ENCODE results near the gene HBP1.
A peak's percentile ranks its signal among the peaks of the same experiment; 100 is the strongest.

The HBP1 gene

DNA sequence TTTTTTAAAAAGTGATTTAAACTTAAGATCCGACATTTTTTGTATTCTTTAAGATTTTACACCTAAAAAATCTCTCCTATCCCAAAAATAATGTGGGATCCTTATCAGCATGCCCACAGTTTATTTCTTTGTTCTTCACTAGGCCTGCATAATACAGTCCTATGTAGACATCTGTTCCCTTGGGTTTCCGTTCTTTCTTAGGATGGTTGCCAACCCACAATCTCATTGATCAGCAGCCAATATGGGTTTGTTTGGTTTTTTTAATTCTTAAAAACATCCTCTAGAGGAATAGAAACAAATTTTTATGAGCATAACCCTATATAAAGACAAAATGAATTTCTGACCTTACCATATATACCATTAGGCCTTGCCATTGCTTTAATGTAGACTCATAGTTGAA, 8.4 kb upstream of the HBP1 start:
- Histone ChIP-seq H3K4me3 (ENCODE audit: low read depth in 1 of 2, low read length in 2 of 2) (no peak overlapping the region), H3K36me3 (ENCODE audit: insufficient read depth, low read length) (no peaks in the 10 kb centered on the region), H3K9ac (ENCODE audit: low read length) (no peak overlapping the region), H3K4me1 (ENCODE audit: insufficient read depth, low read length) (no peaks in the 10 kb centered on the region), H3K9me3 (ENCODE audit: low read length) (no peaks in the 10 kb centered on the region), H3K27ac (ENCODE audit: low read depth, low read length) (no peak overlapping the region), H3K27me3 (ENCODE audit: control insufficient read depth in 1 of 2, insufficient read depth in 2 of 2, low read length in 2 of 2) (no peaks in the 10 kb centered on the region)

DNA sequence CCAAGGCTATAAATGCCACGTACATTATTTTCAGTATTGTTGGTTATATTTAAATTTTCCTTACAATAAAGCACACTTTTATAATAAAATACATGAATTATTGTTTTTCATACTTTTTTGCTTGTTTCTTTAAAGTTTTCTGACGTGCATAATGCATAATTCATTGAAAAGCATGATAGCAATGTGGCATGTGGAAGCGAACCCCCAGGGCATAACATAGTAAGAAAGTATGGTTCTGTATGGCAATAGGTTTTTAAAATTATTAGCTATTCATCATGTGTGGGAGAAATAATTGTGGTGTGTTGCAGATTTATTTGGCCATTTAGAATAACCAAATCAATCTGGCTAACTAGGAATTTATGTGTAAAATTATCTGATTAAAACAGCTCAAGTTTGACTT, 7.4 kb upstream of the HBP1 start:
- no peak overlapping the region for H3K9ac ChIP-seq (ENCODE audit: low read length)

DNA sequence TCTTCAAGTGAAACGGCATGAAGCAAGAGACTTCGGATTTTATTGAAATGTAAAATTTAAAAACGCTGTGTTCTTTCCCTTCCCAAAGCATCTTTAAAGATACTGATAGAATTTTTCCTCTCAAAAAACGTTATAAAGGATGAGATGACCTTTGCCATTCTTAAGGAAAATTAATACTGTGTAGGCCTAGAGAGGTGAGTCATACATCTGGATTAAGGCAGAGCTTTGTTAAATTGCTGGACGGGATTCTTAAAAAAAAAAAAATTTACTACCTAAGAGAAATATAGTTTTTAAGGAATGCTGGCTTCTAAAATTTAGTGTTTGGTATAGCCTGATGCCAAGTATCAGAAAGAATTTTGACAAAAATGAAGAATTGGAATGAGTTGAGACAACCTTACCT, 6.3 kb upstream of the HBP1 start:
- no peak overlapping the region for H3K4me3 ChIP-seq (ENCODE audit: low read depth in 1 of 2, low read length in 2 of 2)
- no peaks in the 10 kb centered on the region for H3K4me1 ChIP-seq (ENCODE audit: insufficient read depth, low read length)
- H3K9ac ChIP-seq (ENCODE audit: low read length), result no peak overlapping the region
- no peaks in the 10 kb centered on the region for H3K9me3 ChIP-seq (ENCODE audit: low read length)
- no peaks in the 10 kb centered on the region for H3K36me3 ChIP-seq (ENCODE audit: insufficient read depth, low read length)
- no peaks in the 10 kb centered on the region for H3K27me3 ChIP-seq (ENCODE audit: control insufficient read depth in 1 of 2, insufficient read depth in 2 of 2, low read length in 2 of 2)
- no peak overlapping the region for H3K27ac ChIP-seq (ENCODE audit: low read depth, low read length)

More for the DNA sequence above, 7.4 kb upstream of the HBP1 start:
- H3K27ac ChIP-seq (ENCODE audit: low read depth, low read length), result no peak overlapping the region
- H3K27me3 ChIP-seq (ENCODE audit: control insufficient read depth in 1 of 2, insufficient read depth in 2 of 2, low read length in 2 of 2), result no peaks in the 10 kb centered on the region
- no peaks in the 10 kb centered on the region for H3K36me3 ChIP-seq (ENCODE audit: insufficient read depth, low read length)
- no peak overlapping the region for H3K4me3 ChIP-seq (ENCODE audit: low read depth in 1 of 2, low read length in 2 of 2)
- H3K4me1 ChIP-seq (ENCODE audit: insufficient read depth, low read length), result no peaks in the 10 kb centered on the region
- no peaks in the 10 kb centered on the region for H3K9me3 ChIP-seq (ENCODE audit: low read length)

DNA sequence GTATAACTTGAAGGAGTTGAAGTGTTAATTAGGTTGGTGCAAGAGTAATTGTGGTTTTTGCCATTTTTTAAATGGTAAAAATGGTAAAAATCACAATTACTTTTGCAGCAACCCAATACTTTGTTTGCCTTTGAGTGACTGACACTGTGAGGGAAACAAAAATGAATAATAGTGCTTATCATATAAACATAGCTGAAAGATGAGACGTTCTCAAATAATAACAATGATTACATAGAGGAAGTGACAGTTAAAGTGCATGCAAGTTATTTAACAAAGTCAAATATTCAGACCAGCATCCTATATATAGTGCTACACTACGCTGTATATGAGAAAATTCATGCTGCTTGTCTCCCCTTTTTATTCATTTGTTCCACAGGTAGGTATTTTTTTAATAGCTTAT, 4.7 kb upstream of the HBP1 start:
- H3K36me3 ChIP-seq (ENCODE audit: insufficient read depth, low read length), result no peaks in the 10 kb centered on the region
- no peak overlapping the region for H3K27ac ChIP-seq (ENCODE audit: low read depth, low read length)
- no peak overlapping the region for H3K4me3 ChIP-seq (ENCODE audit: low read depth in 1 of 2, low read length in 2 of 2)
- no peaks in the 10 kb centered on the region for H3K4me1 ChIP-seq (ENCODE audit: insufficient read depth, low read length)
- H3K9ac ChIP-seq (ENCODE audit: low read length), result no peak overlapping the region
- no peaks in the 10 kb centered on the region for H3K9me3 ChIP-seq (ENCODE audit: low read length)
- H3K27me3 ChIP-seq (ENCODE audit: control insufficient read depth in 1 of 2, insufficient read depth in 2 of 2, low read length in 2 of 2), result no peaks in the 10 kb centered on the region

DNA sequence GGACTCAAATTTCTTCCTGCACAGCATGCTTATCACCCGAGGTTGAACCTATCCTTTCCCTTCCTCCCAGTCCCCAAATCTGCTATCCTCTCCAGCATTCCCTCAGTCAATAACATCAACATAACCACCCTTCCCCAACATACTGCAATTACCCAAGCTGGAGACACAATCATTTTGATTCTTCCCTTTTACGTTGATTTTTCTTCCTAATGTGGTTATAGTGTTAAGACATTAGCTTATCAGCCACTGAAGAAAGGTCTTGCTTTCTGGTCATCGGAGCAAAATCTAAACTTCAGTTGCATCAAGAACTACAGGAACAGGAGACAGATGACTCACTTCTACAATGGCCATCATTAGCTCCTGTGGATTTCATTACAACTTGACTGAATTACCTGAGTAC, 3.5 kb upstream of the HBP1 start:
- H3K4me3 ChIP-seq (ENCODE audit: low read depth in 1 of 2, low read length in 2 of 2), result no peak overlapping the region
- H3K36me3 ChIP-seq (ENCODE audit: insufficient read depth, low read length), result no peaks in the 10 kb centered on the region
- no peaks in the 10 kb centered on the region for H3K27me3 ChIP-seq (ENCODE audit: control insufficient read depth in 1 of 2, insufficient read depth in 2 of 2, low read length in 2 of 2)
- no peaks in the 10 kb centered on the region for H3K9me3 ChIP-seq (ENCODE audit: low read length)
- no peaks in the 10 kb centered on the region for H3K4me1 ChIP-seq (ENCODE audit: insufficient read depth, low read length)
- no peak overlapping the region for H3K9ac ChIP-seq (ENCODE audit: low read length)
- H3K27ac ChIP-seq (ENCODE audit: low read depth, low read length), result no peak overlapping the region

DNA sequence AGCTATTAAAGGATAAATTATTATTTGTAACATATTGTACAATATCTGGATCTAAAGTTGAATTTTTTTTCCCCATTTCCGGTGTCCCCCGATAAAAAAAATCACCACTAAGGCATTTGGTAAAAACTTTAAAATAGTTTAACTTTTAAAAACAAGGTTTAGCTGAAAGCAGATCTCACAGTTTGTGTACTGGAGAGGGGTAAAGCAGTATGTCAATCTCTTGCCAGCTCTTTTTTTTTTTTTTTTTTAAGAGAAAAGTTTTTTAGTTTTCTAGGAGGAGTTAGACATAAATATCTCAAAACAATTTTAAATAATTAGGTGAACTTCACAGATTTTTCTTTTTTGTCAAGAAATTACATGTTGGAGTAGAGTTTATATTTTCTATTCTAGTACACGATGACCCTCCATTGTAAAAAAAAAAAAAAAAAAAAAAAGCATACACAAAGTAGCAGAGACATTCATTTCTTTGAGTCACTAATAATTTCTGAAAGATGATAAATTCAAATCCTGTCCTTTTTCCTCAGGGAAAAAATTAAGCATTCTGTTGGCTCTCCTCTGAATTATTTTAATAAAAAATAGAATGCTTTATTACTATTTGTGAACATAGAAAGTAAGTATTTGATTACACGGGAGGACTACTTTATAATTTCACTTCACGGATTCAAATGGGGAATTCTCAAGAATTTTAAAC, 1.9 kb upstream of the HBP1 start:
- Histone ChIP-seq H3K9me3 (ENCODE audit: low read length) (no peaks in the 10 kb centered on the region), H3K9ac (ENCODE audit: low read length) (peak overlapping the region; percentile 62), H3K36me3 (ENCODE audit: insufficient read depth, low read length) (no peaks in the 10 kb centered on the region), H3K27ac (ENCODE audit: low read depth, low read length) (peak overlapping the region; percentile 98), H3K27me3 (ENCODE audit: control insufficient read depth in 1 of 2, insufficient read depth in 2 of 2, low read length in 2 of 2) (no peaks in the 10 kb centered on the region), H3K4me3 (ENCODE audit: low read depth in 1 of 2, low read length in 2 of 2) (peak overlapping the region; percentile 58 to 75), H3K4me1 (ENCODE audit: insufficient read depth, low read length) (no peaks in the 10 kb centered on the region)

DNA sequence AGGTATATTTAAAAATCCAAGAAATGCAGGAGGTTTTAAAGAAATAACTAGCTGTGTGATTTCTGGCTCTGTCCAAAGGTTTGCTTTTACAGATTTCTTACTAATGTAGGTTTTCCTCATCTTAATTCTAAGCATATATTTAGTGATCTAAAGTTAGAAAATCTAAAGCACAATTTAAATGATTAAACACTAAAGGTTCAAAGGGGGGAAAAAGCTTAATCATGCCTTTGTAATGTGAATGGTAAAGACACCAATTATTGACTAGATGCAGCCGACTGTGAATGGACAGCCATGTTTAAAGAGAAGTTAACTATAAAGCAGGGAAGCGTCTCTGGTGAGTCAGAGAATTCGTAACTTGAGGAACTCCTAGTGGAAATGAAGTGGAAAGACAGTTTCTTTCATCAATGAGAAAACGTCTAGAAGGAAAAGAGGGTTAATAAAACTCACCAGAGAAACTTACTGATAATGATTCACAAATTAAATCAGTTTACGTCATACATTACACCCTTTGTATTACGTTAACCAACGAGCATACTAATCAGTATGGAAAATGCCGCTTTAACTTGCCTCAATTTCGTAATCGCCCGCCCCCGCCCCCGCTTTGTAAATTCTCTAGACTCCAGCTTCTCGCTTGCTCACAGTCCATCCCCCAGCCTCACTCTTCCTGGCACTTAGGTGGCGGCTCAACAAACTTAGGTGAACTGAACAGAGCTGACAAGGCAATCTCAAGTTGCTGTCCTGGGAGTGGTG, 1.1 kb upstream of the HBP1 start:
- no peaks in the 10 kb centered on the region for H3K36me3 ChIP-seq (ENCODE audit: insufficient read depth, low read length)
- H3K4me1 ChIP-seq (ENCODE audit: insufficient read depth, low read length), result peaks cover 5% of the 10 kb centered on the region
- peak overlapping the region; percentile 62 for H3K9ac ChIP-seq (ENCODE audit: low read length)
- no peaks in the 10 kb centered on the region for H3K27me3 ChIP-seq (ENCODE audit: control insufficient read depth in 1 of 2, insufficient read depth in 2 of 2, low read length in 2 of 2)
- peak overlapping the region; percentile 58 to 75 for H3K4me3 ChIP-seq (ENCODE audit: low read depth in 1 of 2, low read length in 2 of 2)
- H3K9me3 ChIP-seq (ENCODE audit: low read length), result no peaks in the 10 kb centered on the region
- H3K27ac ChIP-seq (ENCODE audit: low read depth, low read length), result peak overlapping the region; percentile 98

DNA sequence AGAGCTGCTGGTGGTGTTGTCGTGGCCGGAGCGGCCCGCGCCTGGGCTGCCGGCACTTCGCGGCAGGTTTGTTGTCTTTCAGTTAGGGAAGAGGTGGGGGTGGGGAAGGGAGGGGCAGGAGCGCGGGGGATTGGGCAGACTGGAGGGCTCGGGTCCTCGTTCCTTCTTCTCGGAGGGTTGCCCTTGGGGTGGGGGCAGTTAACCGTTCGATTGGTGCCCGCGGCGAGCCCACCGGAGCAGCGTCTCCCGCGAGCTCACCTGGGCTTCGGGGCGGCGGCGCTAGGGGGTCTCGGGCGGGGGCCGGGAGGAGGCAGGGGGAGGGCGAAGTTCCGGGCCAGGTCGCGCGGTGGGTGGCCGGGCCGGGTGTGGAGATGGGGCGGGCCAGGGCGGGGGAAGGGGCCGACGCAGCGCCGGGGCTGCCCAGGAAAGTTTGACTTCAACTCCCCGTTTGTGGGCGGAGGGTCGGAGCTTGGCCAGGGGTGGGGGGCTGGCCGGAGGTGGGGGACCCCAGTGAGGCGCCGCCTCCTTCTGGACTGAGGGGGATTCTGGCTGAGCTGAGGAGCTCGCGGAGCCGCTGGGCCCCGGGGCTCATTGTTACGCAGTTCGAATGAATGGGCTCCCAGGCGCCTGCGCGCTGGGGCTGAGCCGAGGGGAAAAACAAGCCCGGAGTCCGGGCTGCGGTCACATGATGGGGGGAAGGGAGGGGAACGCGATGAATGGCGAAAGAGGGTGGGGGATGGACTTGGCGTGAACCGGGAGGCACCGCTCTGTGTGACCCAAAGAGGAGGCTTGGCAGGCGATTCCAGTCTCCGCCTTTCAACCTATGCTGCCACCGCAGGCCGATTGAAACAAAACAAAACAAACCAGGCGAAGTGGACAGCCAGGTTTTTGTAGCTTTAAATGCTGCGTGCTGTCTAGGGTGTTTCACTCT, 582 bp downstream of the HBP1 start:
- H3K36me3 ChIP-seq (ENCODE audit: insufficient read depth, low read length), result no peaks in the 10 kb centered on the region
- peak overlapping the region; percentile 52 to 98 for H3K4me3 ChIP-seq (ENCODE audit: low read depth in 1 of 2, low read length in 2 of 2)
- no peaks in the 10 kb centered on the region for H3K9me3 ChIP-seq (ENCODE audit: low read length)
- peak overlapping the region; percentile 59 for H3K9ac ChIP-seq (ENCODE audit: low read length)
- no peaks in the 10 kb centered on the region for H3K27me3 ChIP-seq (ENCODE audit: control insufficient read depth in 1 of 2, insufficient read depth in 2 of 2, low read length in 2 of 2)
- H3K27ac ChIP-seq (ENCODE audit: low read depth, low read length), result peak overlapping the region; percentile 81
- H3K4me1 ChIP-seq (ENCODE audit: insufficient read depth, low read length), result peaks cover 22% of the 10 kb centered on the region

DNA sequence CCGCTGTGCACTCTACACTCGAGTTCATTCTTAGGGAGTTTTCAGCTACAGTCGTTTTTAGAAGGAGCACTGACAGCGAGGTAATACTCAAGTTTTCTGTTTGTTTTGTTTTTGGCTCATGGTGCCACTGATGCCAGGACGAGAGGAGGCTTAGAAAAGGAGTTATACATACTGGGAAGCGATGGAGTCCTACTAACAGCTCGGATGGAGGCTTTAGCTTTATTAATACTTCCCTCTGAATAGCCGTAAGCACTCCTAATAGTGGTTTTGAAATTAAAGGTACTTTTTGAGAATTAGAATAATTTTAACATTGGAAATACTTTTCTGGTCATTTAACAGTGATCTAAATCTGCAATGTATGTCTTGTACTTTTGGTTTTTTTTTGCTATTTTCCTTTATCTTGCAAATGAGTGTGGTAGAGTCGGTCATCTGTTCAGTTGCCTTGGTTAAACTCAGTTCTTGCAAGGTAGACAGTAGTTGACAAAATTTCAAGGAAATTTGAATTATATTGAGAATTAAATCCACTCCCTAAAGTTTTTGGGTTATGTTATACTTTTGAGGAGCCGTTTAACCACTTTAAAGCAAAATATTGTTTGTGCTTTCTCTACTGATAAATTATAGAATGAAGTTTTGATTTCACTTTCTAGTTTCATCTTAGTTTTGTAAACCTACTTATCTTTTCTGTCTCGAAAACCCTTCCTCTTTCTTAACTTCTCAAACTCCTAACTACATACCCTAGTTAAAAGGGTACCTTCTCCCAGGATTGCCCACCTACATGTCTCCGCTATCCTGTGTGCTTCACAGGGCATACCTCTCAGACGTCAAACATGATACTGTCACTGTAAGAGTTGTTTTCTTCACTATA, 1.5 kb downstream of the HBP1 start:
- Histone ChIP-seq H3K9ac (ENCODE audit: low read length) (peak overlapping the region; percentile 34), H3K36me3 (ENCODE audit: insufficient read depth, low read length) (no peaks in the 10 kb centered on the region), H3K27me3 (ENCODE audit: control insufficient read depth in 1 of 2, insufficient read depth in 2 of 2, low read length in 2 of 2) (no peaks in the 10 kb centered on the region), H3K4me1 (ENCODE audit: insufficient read depth, low read length) (peaks cover 30% of the 10 kb centered on the region), H3K4me3 (ENCODE audit: low read depth in 1 of 2, low read length in 2 of 2) (peak overlapping the region; percentile 52 to 98), H3K27ac (ENCODE audit: low read depth, low read length) (peak overlapping the region; percentile 81), H3K9me3 (ENCODE audit: low read length) (no peaks in the 10 kb centered on the region)

DNA sequence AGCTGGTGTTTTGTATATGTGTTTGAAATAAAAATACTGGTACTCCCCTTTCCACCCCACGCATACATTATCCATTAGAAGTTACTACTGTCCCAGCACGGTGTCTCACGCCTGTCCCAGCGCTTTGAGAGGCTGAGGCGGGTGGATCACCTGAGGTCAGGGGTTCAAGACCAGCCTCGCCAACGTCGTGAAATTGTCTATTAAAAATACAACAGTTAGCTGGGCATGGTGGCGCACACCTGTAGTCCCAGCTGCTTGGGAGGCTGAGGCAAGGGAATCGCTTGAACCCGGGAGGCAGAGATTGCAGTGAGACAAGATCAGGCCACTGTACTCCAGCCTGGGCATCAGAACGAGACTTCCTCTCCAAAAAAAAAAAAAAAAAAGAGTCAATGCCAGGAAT, 2.7 kb downstream of the HBP1 start:
- H3K36me3 ChIP-seq (ENCODE audit: insufficient read depth, low read length), result no peaks in the 10 kb centered on the region
- no peaks in the 10 kb centered on the region for H3K9me3 ChIP-seq (ENCODE audit: low read length)
- no peak overlapping the region for H3K27ac ChIP-seq (ENCODE audit: low read depth, low read length)
- peaks cover 32% of the 10 kb centered on the region for H3K4me1 ChIP-seq (ENCODE audit: insufficient read depth, low read length)
- no peak overlapping the region for H3K4me3 ChIP-seq (ENCODE audit: low read depth in 1 of 2, low read length in 2 of 2)
- no peaks in the 10 kb centered on the region for H3K27me3 ChIP-seq (ENCODE audit: control insufficient read depth in 1 of 2, insufficient read depth in 2 of 2, low read length in 2 of 2)
- H3K9ac ChIP-seq (ENCODE audit: low read length), result no peak overlapping the region

Data from muscle layer of colon (tissue), 2 donors.